Peyer's patch (tissue), 4 donors: Measurements from ENCODE around the gene DOCK4.

Experiments
- POLR2A ChIP-seq, 2 donors: fragments of 450-650 bp; IDR thresholded peaks; one replicate each; pipeline ENCODE4 v1.5.1; 2017; ENCODE audit warnings: antibody characterized with exemption in 2 of 2, mild to moderate bottlenecking in 2 of 2, moderate library complexity in 2 of 2
- TF ChIP-seq, protein P1 (sequence below), 6 experiments: fragments of 450-650 bp in 4 of 6; fragments of 200-600 bp in 2 of 6; sonication (generic) in 1 of 6; IDR thresholded peaks; one replicate each; pipeline ENCODE4 v1.5.1; 2017 to 2019; ENCODE audit warnings: antibody characterized with exemption in 6 of 6, mild to moderate bottlenecking in 3 of 6, moderate library complexity in 1 of 6

DNA sequence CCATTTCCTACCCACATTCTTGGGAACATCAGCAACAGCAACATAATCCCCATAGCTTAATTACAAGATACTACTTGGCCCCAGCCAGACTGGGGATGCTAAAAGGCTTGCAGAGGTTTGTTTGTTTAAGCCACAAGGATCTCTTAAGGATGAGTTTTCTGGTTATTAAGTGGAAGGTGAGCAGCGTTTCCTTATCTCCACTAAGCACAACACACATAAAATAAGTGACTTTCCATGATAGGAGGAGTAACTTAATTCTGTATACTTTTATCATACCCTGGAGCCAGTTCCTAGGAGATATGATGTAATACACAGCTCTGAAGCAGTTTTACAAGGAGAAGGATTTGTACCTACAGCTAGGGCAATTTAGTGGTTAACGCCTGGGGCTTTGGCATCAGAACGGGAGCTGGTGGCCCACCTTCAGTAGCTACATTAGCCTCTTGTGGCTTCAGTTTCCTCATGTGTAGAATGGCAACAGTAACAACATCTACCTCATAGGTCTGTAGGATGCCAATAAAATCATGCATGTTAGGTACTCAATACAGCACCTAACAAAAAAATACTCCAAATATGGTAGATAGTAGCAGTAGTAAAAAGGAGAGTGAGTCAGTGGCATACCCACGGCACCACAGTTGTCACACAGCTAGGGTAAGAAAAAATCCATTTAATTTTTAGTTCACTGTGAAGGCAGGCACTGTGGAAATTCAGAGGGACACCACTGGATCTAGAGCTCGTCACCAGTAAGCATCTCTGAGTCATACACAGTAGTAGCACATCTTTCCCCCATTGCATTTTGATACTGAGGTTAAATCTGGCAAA lies 55.2 kb downstream of the DOCK4 start:
- no peak for TF ChIP-seq POLR2A (IDR thresholded peaks at IDR 0.05)
- TF ChIP-seq, protein P1, sequence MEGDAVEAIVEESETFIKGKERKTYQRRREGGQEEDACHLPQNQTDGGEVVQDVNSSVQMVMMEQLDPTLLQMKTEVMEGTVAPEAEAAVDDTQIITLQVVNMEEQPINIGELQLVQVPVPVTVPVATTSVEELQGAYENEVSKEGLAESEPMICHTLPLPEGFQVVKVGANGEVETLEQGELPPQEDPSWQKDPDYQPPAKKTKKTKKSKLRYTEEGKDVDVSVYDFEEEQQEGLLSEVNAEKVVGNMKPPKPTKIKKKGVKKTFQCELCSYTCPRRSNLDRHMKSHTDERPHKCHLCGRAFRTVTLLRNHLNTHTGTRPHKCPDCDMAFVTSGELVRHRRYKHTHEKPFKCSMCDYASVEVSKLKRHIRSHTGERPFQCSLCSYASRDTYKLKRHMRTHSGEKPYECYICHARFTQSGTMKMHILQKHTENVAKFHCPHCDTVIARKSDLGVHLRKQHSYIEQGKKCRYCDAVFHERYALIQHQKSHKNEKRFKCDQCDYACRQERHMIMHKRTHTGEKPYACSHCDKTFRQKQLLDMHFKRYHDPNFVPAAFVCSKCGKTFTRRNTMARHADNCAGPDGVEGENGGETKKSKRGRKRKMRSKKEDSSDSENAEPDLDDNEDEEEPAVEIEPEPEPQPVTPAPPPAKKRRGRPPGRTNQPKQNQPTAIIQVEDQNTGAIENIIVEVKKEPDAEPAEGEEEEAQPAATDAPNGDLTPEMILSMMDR (IDR thresholded peaks at IDR 0.05) = no peak
